Bronchial epithelial cell (primary cell): ENCODE results near the gene FUOM. TPM values are rescaled to one million over a fixed set of nuclear protein-coding genes. Genes with fewer than 3 reads are reported as not detected.

Experiments used
- DNase-seq: peaks from one replicate; pipeline ENCODE4 v3.0.0-alpha.2; 2010; ENCODE audit warnings: low read depth
- FAIRE-seq: peaks from 2 replicates; lab custom pipeline; 2011; peaks lifted over from hg19 to GRCh38; lab: Jason Lieb, UNC
- H3K27me3 ChIP-seq: 2 replicates; pipeline ENCODE4 v1.5.1; 2011; ENCODE audit warnings: low read length; ENCODE audit not compliant: control insufficient read depth, insufficient read depth
- H3K36me3 ChIP-seq: 2 replicates; pipeline ENCODE4 v1.5.1; 2011; ENCODE audit warnings: low read length; ENCODE audit not compliant: control insufficient read depth, insufficient read depth
- H3K4me3 ChIP-seq: 2 replicates; pipeline ENCODE4 v1.5.1; 2011; ENCODE audit warnings: mild to moderate bottlenecking, low read depth, low read length, control low read depth
- total RNA-seq: library from RNA; depleted of rRNA; stranded (reverse); fragments of >200 nt; gene quantifications from 2 replicates; pipeline ENCODE4 v1.2.1, GENCODE V29; 2014
- TF ChIP-seq, protein P1 (sequence below): IDR thresholded peaks from 2 replicates; pipeline ENCODE4 v1.5.1; 2011; ENCODE audit warnings: mild to moderate bottlenecking, moderate library complexity, low read length, control low read depth, inconsistent platforms; ENCODE audit not compliant: insufficient read depth, severe bottlenecking

FUOM gene
- total RNA-seq, 1 donor from 2014 or later = 16.8 TPM

DNA sequence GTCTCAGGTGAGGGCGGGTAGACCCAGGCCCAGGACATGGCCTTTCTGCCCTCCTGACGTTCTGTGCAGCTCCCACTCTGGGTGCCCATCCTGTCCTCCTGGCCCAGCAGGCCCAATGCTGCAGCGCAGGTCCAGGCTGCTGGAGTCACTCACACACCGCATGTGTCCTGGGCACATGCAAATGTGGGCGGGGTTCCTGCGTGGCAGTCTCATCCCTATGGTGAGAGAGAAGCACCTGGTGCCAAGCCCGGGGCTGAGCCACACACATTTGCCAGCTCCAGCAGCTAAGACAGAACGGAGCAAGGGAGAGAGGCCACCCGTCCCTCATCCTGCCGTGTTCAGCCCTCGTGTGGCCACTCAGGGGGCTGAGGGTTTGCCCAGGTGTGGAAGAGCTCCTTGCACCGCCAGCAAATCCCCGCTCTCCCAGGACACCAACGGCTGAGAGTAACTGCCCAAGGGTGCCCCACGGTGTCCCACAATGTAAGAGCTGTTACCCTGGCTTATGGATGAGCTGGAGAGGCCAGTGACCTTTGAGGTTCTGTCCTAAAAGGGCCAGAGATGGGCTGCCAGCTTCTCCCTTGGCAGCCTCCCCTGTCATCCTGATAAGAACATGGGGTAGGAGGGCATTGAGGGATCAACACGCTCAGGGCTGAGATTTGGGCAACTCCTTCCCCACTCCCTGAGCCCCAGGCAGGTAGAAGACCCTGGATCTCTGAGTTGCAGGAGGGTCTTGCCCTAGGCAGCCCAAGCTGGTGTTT is 4.4 kb downstream of the FUOM start:
- Histone ChIP-seq H3K27me3 (no peaks in the 10 kb centered on the region), H3K4me3 (no peak overlapping the region), H3K36me3 (no peaks in the 10 kb centered on the region)
- TF ChIP-seq, protein P1, sequence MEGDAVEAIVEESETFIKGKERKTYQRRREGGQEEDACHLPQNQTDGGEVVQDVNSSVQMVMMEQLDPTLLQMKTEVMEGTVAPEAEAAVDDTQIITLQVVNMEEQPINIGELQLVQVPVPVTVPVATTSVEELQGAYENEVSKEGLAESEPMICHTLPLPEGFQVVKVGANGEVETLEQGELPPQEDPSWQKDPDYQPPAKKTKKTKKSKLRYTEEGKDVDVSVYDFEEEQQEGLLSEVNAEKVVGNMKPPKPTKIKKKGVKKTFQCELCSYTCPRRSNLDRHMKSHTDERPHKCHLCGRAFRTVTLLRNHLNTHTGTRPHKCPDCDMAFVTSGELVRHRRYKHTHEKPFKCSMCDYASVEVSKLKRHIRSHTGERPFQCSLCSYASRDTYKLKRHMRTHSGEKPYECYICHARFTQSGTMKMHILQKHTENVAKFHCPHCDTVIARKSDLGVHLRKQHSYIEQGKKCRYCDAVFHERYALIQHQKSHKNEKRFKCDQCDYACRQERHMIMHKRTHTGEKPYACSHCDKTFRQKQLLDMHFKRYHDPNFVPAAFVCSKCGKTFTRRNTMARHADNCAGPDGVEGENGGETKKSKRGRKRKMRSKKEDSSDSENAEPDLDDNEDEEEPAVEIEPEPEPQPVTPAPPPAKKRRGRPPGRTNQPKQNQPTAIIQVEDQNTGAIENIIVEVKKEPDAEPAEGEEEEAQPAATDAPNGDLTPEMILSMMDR = no peak
- no peak for DNase-seq
- no peak for FAIRE-seq

DNA sequence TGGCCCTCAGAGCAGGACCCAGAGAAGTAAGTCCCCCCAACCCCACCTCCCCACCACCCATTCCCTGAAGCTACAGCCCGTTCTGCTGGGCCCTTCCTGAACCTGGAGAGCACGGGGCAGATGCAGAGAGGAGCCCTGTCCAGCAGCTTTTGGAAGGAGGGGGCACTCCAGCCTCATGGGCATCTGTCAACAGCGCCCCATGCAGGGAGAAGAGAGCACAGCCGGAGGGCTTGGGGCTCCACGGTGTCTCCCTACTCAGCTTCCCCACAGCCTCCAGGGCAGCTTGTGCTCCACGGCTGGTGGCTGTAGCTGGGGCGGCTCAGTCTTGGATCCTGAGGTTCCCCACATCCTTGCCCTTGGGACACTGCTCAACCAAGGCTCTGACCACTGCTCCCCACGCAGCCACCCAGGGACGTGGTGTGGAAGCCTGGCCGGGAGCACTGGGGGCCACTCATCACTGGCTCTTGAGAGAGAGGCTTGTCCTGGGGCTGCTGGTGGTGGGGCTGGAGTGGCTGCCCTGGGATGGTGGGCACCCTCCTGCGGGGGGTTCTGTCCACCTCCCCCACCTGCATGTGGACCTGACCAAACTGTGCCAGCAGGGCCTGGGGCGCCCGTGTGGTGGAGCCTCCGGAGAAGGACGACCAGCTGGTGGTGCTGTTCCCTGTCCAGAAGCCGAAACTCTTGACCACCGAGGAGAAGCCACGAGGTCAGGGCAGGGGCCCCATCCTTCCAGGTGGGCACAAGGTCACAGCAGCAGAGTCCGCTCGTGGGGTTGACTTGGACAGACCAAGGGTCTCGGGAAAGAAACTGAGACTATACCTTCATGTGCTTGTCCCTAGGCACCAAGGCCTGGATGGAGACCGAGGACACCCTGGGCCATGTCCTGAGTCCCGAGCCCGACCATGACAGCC is 6.2 kb downstream of the FUOM start:
- Histone ChIP-seq H3K36me3 (no peaks in the 10 kb centered on the region), H3K27me3 (no peaks in the 10 kb centered on the region), H3K4me3 (no peak overlapping the region)
- DNase-seq (no peak), FAIRE-seq (no peak)
- TF ChIP-seq, protein P1 = no peak

DNA sequence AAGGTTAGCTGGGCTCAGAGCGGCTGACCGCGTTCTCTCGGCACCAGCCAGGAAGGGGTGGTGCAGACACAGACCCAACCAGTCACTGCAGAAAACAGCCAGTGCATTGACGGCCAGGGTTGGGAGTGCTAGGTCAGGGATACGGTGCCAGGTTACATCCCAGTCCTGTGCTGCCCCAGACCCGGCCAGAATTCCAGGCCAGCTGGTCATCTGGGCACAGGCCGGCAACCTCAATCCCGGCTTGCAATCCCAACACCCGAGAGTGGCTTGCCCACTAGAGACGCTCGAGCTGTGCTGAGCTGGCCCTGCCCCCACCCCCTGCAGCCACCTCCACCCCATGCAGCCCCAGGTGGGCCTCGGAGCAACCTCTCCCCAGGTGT is 6.9 kb downstream of the FUOM start:
- no peak for DNase-seq
- no peak for FAIRE-seq
- Histone ChIP-seq H3K27me3 (no peaks in the 10 kb centered on the region), H3K4me3 (no peak overlapping the region), H3K36me3 (no peaks in the 10 kb centered on the region)
- TF ChIP-seq, protein P1 = no peak

DNA sequence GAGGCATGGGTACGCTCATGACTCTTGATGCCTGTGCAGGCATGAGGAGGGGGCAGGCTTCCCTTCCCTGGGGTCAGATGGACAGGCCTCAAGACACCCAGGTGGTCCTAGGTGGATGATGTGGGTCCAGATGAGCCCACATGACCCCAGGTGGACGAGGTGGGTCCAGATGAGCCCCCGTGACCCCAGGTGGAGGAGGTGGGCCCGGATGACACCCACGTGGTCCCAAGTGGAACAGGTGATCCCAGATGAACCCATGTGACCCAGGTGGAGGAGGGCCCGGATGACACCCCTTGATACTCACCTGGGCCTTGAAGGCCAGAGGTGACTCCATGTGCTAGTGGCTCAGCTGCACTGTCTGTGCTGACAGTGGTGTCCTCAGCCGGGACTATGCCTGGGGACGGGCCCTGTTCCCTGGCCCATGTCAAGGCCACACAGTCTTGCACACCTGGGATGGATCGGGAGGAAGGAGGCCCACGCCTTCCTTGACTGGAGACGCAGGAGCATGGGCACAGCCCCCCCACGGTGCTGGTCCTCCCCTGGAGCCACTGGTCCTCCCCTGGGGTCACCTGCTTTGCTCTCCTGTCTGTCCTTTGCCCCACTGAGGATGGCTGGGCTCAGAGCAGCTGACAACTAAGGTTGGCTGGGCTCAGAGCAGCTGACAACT is 7.4 kb downstream of the FUOM start:
- FAIRE-seq = no peak

DNA sequence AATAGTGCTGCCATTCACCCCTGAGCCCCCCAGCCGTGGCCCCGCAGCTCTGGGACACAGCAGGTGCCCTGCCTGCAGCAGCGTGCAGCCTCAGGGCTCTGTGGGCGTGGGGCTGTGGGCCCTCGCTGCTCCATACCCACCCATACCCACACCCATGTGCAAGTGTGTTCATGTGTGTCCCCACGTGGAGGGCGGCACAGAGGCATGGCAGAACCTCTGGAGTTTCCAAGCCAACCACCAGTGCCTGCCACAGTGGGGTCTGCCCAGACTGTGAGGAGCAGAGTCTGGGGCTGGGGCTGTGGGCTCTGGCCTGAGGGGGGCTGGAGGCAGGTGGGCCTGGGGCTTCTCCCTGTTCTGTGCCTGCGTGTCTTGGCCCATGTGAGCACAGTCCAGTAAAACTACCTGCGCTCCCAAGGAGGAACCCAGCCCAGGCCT is 8.2 kb downstream of the FUOM start:
- Histone ChIP-seq H3K4me3 (no peak overlapping the region), H3K36me3 (no peaks in the 10 kb centered on the region), H3K27me3 (no peaks in the 10 kb centered on the region)
- no peak for FAIRE-seq
- no peak for DNase-seq
- TF ChIP-seq, protein P1 = no peak

More for the DNA sequence above, 7.4 kb downstream of the FUOM start:
- Histone ChIP-seq H3K27me3 (no peaks in the 10 kb centered on the region), H3K36me3 (no peaks in the 10 kb centered on the region), H3K4me3 (no peak overlapping the region)
- no peak for DNase-seq
- TF ChIP-seq, protein P1 = no peak
